ENCODE data around the gene PDCD11.

DNA sequence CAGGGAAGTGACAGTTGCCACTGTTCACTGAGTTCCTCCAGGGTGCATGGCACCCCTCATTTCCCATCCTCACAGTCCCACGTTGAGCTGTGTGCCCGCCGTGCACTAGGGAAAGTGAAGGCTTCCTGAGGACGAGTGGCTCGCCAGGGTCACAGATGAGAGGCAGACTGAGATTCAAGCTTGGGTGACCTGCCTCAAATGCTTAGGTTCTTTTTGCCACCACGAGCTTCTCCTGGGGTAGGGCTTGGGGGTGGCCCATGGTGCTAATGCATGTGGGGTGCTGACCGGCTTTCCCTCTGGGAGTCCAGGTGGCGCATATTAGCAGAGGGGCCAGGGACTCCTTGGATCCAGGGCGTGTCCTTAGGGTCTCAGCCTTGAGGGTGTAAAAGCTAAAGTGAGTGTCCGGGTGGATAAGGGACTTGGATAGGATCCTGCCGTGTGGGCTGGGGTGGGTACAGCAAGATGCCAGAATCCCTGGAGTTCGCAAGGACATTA, 53.8 kb downstream of the PDCD11 start:
- TF ChIP-seq, protein P1, sequence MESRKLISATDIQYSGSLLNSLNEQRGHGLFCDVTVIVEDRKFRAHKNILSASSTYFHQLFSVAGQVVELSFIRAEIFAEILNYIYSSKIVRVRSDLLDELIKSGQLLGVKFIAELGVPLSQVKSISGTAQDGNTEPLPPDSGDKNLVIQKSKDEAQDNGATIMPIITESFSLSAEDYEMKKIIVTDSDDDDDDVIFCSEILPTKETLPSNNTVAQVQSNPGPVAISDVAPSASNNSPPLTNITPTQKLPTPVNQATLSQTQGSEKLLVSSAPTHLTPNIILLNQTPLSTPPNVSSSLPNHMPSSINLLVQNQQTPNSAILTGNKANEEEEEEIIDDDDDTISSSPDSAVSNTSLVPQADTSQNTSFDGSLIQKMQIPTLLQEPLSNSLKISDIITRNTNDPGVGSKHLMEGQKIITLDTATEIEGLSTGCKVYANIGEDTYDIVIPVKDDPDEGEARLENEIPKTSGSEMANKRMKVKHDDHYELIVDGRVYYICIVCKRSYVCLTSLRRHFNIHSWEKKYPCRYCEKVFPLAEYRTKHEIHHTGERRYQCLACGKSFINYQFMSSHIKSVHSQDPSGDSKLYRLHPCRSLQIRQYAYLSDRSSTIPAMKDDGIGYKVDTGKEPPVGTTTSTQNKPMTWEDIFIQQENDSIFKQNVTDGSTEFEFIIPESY (IDR thresholded peaks at IDR 0.05): no peak
- no peak for TF ChIP-seq JUND (IDR thresholded peaks at IDR 0.05)
- TF ChIP-seq, protein P2, sequence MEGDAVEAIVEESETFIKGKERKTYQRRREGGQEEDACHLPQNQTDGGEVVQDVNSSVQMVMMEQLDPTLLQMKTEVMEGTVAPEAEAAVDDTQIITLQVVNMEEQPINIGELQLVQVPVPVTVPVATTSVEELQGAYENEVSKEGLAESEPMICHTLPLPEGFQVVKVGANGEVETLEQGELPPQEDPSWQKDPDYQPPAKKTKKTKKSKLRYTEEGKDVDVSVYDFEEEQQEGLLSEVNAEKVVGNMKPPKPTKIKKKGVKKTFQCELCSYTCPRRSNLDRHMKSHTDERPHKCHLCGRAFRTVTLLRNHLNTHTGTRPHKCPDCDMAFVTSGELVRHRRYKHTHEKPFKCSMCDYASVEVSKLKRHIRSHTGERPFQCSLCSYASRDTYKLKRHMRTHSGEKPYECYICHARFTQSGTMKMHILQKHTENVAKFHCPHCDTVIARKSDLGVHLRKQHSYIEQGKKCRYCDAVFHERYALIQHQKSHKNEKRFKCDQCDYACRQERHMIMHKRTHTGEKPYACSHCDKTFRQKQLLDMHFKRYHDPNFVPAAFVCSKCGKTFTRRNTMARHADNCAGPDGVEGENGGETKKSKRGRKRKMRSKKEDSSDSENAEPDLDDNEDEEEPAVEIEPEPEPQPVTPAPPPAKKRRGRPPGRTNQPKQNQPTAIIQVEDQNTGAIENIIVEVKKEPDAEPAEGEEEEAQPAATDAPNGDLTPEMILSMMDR (IDR thresholded peaks at IDR 0.05; ENCODE audit: low read depth, low read length, missing input control): no peak
- TF ChIP-seq, protein P3, sequence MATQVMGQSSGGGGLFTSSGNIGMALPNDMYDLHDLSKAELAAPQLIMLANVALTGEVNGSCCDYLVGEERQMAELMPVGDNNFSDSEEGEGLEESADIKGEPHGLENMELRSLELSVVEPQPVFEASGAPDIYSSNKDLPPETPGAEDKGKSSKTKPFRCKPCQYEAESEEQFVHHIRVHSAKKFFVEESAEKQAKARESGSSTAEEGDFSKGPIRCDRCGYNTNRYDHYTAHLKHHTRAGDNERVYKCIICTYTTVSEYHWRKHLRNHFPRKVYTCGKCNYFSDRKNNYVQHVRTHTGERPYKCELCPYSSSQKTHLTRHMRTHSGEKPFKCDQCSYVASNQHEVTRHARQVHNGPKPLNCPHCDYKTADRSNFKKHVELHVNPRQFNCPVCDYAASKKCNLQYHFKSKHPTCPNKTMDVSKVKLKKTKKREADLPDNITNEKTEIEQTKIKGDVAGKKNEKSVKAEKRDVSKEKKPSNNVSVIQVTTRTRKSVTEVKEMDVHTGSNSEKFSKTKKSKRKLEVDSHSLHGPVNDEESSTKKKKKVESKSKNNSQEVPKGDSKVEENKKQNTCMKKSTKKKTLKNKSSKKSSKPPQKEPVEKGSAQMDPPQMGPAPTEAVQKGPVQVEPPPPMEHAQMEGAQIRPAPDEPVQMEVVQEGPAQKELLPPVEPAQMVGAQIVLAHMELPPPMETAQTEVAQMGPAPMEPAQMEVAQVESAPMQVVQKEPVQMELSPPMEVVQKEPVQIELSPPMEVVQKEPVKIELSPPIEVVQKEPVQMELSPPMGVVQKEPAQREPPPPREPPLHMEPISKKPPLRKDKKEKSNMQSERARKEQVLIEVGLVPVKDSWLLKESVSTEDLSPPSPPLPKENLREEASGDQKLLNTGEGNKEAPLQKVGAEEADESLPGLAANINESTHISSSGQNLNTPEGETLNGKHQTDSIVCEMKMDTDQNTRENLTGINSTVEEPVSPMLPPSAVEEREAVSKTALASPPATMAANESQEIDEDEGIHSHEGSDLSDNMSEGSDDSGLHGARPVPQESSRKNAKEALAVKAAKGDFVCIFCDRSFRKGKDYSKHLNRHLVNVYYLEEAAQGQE (IDR thresholded peaks at IDR 0.05): no peak
- TF ChIP-seq, protein P4, sequence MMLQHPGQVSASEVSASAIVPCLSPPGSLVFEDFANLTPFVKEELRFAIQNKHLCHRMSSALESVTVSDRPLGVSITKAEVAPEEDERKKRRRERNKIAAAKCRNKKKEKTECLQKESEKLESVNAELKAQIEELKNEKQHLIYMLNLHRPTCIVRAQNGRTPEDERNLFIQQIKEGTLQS (IDR thresholded peaks at IDR 0.05): no peak
- TF ChIP-seq, protein P5, sequence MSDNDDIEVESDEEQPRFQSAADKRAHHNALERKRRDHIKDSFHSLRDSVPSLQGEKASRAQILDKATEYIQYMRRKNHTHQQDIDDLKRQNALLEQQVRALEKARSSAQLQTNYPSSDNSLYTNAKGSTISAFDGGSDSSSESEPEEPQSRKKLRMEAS (IDR thresholded peaks at IDR 0.05): no peak

Measured in liver (tissue), 3 donors.